ENCODE data around the gene MED25. TPM values are rescaled to one million over a fixed set of nuclear protein-coding genes. Genes with fewer than 3 reads are reported as not detected.

MED25 gene
- total and polyA plus RNA-seq, 2 experiments from 2014 or later = 45.6 to 58.6 TPM

DNA sequence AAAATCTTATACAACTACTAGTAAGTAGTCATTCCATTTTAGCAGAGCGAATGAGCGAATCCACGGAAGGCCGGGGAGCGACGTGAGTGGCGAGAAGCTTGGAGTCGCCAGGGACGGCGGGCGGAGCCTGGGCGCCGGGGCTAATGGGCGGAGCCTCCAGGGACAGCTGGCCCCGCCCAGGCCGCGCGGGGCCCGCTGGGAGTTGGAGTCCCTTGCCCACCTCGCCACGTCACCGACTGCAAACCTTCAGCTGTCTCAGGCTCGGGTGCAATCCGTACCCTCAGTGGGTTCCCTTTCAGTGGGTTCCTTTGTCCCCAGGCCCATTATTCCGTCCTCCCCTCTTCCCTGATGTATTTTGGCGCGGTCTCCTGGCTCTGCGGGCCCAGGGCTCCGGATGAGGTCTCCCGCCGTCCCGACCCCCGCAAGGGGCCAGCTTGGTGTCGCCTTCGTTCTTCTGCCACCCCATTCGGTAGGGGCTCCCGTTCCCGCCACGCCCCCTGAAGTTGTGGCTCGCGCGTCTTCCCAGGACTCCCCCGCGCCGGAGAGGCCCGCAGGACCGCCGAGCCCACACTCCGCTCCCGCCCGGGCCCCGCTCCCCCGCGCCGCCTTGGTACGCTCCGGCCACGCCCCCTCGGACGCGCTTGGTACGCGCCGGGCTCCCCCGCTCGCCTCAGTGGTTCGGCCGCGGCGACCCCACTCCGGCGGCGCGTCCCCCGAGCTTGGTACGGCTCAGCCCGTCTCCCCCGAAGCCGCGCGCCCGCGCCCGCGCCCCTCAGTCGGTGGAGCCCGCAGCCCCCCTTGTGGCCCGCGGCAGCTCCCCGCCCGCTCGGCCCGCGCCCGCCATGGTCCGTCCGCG lies 32.6 kb downstream of the MED25 start, which contains the start of gene PTOV1:
TSS of gene PTOV1 (plus strand) at position 673 of the 856 bp plus-strand sequence.
- H3K4me1 Mint-ChIP-seq = peaks cover 24% of the 10 kb centered on the region
- peak within 1 kb of the TSS; percentile 85 for H3K4me3 Mint-ChIP-seq
- Histone ChIP-seq H3K9me2 (ENCODE audit: insufficient read depth) (0 out of 2 replicates have a peak, but pooled peaks cover 3% of the 10 kb centered on the region), H3K27ac (ENCODE audit: low read depth) (peak within 1 kb of the TSS; percentile 99), H4K20me1 (replicated peaks; ENCODE audit: insufficient read depth) (peaks cover 31% of the 10 kb centered on the region), H2AFZ (peak within 1 kb of the TSS; percentile 83; the same call in 1 of the 2 replicates), H3K36me3 (ENCODE audit: insufficient read depth) (no peaks in the 10 kb centered on the region; the same call in 1 of the 2 replicates), H3K4me2 (peak within 1 kb of the TSS; percentile 95), H3K4me3 (peak within 1 kb of the TSS; percentile 88), H3K4me1 (ENCODE audit: insufficient read depth) (peaks cover 21% of the 10 kb centered on the region), H3K79me2 (replicated peaks; ENCODE audit: insufficient read depth) (peaks cover 37% of the 10 kb centered on the region), H3K27me3 (ENCODE audit: insufficient read depth) (no peaks in the 10 kb centered on the region), H3F3A (replicated peaks; ENCODE audit: low read depth) (peaks cover 25% of the 10 kb centered on the region)
- H3K9me3 Mint-ChIP-seq = peaks cover 10% of the 10 kb centered on the region; the same call in 2 of the 3 replicates
- peak within 1 kb of the TSS; percentile 95 for H3K27ac Mint-ChIP-seq
- peaks cover 43% of the 10 kb centered on the region for H3K36me3 Mint-ChIP-seq (ENCODE audit: low read depth)
- DNase-seq (ENCODE audit: low spot score) (peak; percentile 94), ATAC-seq (peak; percentile 75)
- peaks cover 24% of the 10 kb centered on the region for H3K27me3 Mint-ChIP-seq (ENCODE audit: insufficient read depth, low read depth, poor library complexity)
- TF ChIP-seq EZH2phosphoT487 (IDR thresholded peaks at IDR 0.05; ENCODE audit: unreplicated experiment) (no peak), CREB1 (CRISPR knock-in tag; IDR thresholded peaks at IDR 0.05; ENCODE audit: low read depth) (peak; percentile 97), POLR2AphosphoS5 (IDR thresholded peaks at IDR 0.05; ENCODE audit: low read depth) (peak; percentile 44)
- TF ChIP-seq, protein P1, sequence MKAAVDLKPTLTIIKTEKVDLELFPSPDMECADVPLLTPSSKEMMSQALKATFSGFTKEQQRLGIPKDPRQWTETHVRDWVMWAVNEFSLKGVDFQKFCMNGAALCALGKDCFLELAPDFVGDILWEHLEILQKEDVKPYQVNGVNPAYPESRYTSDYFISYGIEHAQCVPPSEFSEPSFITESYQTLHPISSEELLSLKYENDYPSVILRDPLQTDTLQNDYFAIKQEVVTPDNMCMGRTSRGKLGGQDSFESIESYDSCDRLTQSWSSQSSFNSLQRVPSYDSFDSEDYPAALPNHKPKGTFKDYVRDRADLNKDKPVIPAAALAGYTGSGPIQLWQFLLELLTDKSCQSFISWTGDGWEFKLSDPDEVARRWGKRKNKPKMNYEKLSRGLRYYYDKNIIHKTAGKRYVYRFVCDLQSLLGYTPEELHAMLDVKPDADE (IDR thresholded peaks at IDR 0.05) = peak; percentile 46; the same call in 1 of the 2 replicates

DNA sequence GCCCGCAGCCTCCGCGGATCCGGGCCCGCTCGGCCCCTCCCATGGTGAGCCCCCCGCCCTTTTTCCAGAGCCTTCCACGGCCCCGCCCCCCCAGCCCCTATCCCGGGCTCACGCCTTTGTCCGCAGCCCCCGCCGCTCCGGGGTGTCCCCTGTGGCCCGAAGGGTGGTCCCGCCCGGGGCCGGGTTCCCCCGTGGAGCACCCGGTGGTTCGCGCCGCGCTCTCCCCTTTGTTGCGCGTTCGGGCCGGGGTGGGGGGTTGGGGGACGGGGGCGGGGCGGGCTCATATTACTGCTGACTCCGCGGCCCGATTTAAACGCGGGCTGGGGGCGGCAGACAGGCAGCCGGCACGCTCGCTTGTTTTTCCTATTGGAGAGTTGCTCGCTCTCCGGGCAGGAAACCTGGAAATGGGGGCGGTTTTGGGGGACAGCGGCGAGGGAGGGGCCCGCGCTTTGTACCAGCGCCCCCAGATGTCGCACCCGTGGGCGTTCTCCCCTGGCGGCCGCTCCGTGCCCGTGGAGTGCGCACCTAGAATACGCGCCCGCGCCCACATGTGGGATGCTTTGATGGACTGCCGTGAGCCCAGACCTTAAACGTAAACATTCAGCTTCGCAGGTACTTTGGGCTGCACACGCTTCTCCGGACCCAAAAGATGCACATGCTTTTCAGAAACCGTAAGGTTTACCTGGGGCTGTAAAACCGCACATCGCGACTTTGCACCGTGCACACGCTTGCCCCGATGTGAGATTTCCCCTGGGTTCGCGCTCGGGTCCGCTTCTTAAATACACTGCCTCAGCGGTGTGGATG lies 33.6 kb downstream of the MED25 start:
- Histone ChIP-seq H3K27ac (ENCODE audit: low read depth) (peak overlapping the region; percentile 72; the same call in 1 of the 2 replicates), H3K4me2 (peak overlapping the region; percentile 95), H3K27me3 (ENCODE audit: insufficient read depth) (no peaks in the 10 kb centered on the region), H3K4me1 (ENCODE audit: insufficient read depth) (peaks cover 21% of the 10 kb centered on the region), H3F3A (replicated peaks; ENCODE audit: low read depth) (peaks cover 33% of the 10 kb centered on the region), H3K79me2 (replicated peaks; ENCODE audit: insufficient read depth) (peaks cover 37% of the 10 kb centered on the region), H4K20me1 (replicated peaks; ENCODE audit: insufficient read depth) (peaks cover 31% of the 10 kb centered on the region), H3K9me2 (ENCODE audit: insufficient read depth) (0 out of 2 replicates have a peak, but pooled peaks cover 3% of the 10 kb centered on the region), H2AFZ (no peak overlapping the region), H3K4me3 (peak overlapping the region; percentile 88), H3K36me3 (ENCODE audit: insufficient read depth) (no peaks in the 10 kb centered on the region; the same call in 1 of the 2 replicates)
- peak overlapping the region; percentile 40; the same call in 1 of the 2 replicates for H3K27ac Mint-ChIP-seq
- peaks cover 32% of the 10 kb centered on the region for H3K27me3 Mint-ChIP-seq (ENCODE audit: insufficient read depth, low read depth, poor library complexity)
- peak; percentile 87 for DNase-seq (ENCODE audit: low spot score)
- peaks cover 24% of the 10 kb centered on the region for H3K4me1 Mint-ChIP-seq
- peaks cover 51% of the 10 kb centered on the region for H3K36me3 Mint-ChIP-seq (ENCODE audit: low read depth)
- H3K9me3 Mint-ChIP-seq = peaks cover 10% of the 10 kb centered on the region; the same call in 2 of the 3 replicates
- H3K4me3 Mint-ChIP-seq = peak overlapping the region; percentile 85
- peak; percentile 20 for ATAC-seq
- no peak for TF ChIP-seq JUNB (IDR thresholded peaks at IDR 0.05; ENCODE audit: unreplicated experiment)
- TF ChIP-seq, protein P1 (IDR thresholded peaks at IDR 0.05) = no peak
- TF ChIP-seq, protein P2, sequence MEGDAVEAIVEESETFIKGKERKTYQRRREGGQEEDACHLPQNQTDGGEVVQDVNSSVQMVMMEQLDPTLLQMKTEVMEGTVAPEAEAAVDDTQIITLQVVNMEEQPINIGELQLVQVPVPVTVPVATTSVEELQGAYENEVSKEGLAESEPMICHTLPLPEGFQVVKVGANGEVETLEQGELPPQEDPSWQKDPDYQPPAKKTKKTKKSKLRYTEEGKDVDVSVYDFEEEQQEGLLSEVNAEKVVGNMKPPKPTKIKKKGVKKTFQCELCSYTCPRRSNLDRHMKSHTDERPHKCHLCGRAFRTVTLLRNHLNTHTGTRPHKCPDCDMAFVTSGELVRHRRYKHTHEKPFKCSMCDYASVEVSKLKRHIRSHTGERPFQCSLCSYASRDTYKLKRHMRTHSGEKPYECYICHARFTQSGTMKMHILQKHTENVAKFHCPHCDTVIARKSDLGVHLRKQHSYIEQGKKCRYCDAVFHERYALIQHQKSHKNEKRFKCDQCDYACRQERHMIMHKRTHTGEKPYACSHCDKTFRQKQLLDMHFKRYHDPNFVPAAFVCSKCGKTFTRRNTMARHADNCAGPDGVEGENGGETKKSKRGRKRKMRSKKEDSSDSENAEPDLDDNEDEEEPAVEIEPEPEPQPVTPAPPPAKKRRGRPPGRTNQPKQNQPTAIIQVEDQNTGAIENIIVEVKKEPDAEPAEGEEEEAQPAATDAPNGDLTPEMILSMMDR (conservative IDR thresholded peaks at IDR 0.05; ENCODE audit: low read depth in 2 of 2) = no peak
- TF ChIP-seq NANOG (IDR thresholded peaks at IDR 0.05; ENCODE audit: borderline replicate concordance) = no peak

Measured in GM23338 (cell line).